ENCODE results near the gene LTBR.
A peak's percentile ranks its signal among the peaks of the same experiment; 100 is the strongest.

The LTBR gene

DNA sequence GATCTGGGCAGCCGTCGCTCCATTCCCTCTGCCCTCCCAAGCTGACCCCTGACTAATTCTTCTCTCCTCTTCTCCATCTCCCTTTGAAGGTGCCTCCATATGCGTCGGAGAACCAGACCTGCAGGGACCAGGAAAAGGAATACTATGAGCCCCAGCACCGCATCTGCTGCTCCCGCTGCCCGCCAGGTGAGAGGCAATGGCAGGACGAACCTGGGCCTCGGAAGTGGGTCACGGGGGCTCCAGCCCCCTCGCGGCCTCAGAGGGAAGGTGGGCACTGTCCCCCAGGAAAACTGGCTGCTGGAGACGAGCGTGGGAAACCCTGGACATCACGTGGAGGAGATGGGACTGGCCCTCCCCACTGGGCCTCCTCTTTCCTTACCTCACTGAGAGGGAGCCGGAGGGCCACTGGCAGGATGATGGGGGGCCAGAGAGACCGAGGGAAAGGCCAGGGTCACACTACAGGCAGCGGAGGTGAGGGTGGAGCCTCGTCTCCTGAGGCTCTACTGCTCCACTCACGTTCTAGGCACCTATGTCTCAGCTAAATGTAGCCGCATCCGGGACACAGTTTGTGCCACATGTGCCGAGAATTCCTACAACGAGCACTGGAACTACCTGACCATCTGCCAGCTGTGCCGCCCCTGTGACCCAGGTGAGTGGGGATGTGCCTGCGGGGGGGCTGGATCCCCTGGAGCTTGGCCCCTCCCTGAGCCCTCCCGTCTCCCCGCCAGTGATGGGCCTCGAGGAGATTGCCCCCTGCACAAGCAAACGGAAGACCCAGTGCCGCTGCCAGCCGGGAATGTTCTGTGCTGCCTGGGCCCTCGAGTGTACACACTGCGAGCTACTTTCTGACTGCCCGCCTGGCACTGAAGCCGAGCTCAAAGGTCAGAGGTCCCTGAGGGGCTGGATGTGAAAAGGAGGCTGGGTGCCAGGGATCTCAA lies 806 bp downstream of the LTBR start:
- no peak for DNase-seq (ENCODE audit: low read depth)

DNA sequence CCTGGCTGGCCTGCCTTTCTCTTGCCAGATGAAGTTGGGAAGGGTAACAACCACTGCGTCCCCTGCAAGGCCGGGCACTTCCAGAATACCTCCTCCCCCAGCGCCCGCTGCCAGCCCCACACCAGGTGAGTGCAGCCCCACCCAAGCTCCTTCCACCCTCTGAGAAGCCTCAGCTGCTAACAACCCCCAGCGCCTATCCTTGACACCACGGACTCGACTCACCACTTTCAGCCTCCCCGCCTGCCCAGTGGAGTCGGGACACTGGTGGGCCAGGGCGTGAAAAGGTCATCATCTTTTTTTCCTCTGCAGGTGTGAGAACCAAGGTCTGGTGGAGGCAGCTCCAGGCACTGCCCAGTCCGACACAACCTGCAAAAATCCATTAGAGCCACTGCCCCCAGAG lies 2.1 kb downstream of the LTBR start:
- DNase-seq (ENCODE audit: low read depth): no peak

DNA sequence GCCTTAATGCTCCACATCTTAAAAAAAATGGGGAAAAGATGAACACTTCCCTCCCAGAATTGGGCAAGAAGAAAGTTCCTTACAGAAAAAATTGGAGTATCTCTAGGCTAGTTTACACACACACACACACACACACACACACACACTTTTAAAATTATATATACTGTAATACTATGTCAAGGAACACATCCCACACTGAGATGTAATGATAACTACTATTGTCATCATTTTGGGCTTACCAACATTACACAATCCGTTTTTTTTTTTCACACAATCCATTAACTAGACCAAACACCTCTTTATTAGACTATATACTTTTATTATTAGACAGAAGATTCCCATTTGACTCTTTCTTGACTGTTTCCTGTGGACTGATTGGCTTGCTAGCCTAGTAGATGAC lies 2.5 kb downstream of the LTBR start:
- DNase-seq (ENCODE audit: low read depth): no peak

DNA sequence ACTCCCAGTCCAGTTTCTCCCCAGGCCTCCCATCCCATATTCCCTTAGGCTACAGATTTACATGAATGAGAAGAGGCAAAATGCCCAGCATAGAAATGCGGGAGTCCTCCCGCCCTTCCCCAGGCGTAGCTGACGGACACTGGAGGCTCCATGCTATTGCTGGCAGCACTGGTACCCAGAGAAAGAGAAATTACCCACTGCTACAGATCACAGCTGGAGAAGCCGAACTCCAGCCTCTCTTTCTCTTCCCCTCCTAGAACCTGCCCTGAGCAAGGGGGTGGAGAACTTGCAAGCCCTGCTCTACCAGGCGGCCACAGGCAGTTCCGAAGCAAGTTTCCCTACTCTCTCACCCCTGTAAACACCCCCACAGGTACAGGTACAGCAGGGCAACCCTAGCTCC lies 3.6 kb downstream of the LTBR start:
- DNase-seq (ENCODE audit: low read depth): no peak

DNA sequence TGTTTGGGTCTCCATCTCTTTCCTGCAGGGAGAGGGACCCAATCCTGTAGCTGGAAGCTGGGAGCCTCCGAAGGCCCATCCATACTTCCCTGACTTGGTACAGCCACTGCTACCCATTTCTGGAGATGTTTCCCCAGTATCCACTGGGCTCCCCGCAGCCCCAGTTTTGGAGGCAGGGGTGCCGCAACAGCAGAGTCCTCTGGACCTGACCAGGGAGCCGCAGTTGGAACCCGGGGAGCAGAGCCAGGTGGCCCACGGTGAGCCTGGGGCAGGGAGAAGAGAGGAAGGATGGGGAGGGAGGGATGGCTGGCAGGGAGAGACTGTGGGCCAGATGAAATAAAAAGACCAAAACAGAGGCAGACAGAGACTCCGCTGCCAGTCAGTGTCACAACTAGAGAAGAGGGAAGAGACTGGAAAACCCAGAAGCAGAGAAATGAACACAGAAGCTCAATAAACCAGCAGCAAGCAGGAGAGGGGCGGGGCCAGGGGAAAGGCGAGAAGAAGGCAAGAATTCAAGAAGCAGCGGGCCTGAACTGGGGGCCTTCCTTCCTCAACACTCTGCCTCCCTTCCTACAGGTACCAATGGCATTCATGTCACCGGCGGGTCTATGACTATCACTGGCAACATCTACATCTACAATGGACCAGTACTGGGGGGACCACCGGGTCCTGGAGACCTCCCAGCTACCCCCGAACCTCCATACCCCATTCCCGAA lies 6.3 kb downstream of the LTBR start:
- DNase-seq (ENCODE audit: low read depth): no peak

DNA sequence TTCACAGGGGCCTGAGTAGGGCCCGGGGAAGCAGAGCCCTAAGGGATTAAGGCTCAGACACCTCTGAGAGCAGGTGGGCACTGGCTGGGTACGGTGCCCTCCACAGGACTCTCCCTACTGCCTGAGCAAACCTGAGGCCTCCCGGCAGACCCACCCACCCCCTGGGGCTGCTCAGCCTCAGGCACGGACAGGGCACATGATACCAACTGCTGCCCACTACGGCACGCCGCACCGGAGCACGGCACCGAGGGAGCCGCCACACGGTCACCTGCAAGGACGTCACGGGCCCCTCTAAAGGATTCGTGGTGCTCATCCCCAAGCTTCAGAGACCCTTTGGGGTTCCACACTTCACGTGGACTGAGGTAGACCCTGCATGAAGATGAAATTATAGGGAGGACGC lies 7.1 kb downstream of the LTBR start:
- no peak for DNase-seq (ENCODE audit: low read depth)

DNA sequence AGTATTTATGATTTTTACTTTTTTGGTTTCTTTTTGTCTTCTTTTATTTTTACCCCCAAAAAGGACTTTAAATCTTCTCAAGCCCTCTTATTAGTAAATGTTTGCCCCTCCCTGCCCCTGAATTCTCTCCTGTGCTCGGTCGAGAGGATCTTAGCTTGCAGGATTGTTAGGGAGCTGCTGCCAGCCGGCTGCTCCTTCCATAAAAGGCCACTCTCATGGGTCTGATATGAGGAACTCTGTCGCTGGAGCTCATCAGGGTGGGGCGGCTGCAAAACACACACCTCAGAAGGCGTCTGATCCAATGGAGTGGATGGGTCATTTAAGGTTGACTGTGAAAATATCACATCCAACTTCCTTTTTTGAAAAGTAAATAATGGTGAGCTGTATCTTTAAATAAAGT lies 8.5 kb downstream of the LTBR start:
- no peak for DNase-seq (ENCODE audit: low read depth)

DNA sequence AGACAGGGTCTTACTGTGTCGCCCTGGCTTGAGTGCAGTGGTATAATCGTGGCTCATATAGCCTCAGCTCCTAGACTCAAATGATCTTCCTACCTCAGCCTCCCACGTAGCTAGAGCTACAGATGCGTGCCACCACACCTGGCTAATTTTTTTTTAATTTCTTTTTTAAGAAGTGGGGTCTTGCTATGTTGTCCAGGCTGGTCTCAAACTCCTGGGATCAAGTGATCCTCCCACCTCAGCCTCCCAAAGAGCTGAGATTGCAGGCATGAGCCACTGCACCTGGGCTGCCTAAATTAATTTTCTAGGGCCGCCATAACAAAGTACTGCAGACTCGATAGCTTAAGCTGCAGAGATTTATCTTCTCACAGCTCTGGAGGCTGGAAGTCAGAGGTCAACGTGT lies 9.1 kb downstream of the LTBR start:
- no peak for DNase-seq (ENCODE audit: low read depth)

DNA sequence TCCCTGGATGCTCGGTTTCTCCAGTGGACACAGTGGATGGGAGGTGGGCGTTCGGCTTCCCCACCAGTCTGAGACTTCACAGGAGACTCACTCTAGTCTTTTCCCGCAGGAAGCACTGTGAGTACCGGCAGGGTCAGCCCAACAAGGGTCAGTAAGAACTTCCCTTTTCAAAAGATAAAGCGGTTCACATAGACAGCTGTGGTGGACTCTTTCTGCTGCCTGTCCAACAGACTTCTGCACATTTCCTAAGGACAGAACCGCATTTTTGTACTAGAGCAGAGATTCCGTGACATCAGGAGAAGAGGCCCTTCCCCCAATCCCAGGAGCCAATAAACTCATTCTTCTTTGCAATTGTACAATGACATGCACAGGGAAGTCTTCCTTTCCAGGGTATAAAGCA lies 10.4 kb downstream of the LTBR start:
- no peak for DNase-seq (ENCODE audit: low read depth)

DNA sequence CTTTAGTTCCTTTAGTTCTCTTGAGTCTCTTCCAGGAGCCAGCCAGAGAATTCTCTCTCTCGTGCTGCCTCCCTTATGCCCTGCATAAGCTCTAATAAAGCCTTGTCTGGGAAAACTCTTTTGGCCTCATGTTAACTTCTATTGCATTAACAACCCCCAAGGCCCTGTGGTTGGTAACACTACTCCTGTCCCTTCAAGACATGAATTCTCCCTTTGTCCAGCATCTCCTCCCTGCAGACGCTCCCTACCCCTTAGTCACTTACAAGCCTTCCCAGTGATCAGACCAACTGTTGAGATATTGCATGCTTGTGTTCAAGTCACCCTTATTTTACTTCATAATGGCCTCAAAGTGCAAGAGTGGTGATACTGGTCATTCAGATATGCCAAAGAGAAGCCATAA lies 12.1 kb downstream of the LTBR start:
- no peak for DNase-seq (ENCODE audit: low read depth)

DNA sequence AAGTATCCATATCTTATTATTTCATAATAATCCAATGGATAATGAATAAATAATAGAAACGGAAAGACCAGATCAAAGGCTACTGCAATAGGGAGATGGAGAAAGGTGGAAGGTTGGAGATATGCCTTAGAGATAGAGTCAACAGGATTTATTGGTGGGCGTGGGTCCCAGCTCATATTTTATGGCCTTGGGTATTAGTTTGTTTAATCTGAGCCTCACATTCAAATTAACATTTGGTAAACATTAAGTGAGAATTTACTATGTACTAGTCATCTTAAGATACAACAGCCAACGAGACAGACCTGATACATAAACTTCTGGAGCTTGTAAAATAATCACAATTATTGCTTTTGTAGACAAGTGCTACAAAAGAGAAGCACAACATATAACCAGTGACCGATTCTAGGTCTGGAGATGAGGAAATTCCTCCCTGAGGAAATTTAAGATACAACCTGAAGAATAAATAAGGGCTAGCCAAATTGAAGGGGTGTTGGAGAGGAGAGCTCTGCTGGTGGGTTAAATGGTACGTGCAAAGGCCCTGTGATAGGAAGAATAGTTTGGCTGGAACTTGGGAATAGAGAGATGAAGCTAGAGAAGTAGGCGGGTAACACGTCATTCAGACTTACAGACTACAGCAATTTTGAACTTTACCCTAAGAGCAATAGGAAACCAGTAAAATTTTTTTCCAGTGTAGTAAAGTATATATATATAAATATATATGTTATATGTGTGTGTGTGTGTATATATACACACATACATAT lies 16.1 kb downstream of the LTBR start:
- DNase-seq (ENCODE audit: low read depth): no peak

DNA sequence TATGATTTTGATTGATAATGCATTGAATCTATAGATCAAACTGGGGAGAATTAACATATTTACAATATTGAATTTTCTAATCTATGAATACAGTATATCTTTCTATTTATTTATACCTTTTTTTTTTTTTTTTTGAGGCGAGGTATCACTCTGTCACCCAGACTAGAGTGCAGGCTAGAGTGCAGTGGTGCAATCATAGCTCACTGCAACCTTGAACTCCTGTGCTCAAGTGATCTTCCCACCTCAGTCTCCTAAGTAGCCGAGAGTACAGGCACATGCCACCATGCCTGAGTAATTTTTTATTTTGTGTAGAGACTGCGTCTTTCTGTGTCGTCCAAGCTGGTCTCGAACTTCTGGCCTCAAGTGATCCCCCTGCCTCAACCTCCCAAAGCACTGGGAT lies 20.4 kb downstream of the LTBR start:
- no peak for DNase-seq (ENCODE audit: low read depth)

DNA sequence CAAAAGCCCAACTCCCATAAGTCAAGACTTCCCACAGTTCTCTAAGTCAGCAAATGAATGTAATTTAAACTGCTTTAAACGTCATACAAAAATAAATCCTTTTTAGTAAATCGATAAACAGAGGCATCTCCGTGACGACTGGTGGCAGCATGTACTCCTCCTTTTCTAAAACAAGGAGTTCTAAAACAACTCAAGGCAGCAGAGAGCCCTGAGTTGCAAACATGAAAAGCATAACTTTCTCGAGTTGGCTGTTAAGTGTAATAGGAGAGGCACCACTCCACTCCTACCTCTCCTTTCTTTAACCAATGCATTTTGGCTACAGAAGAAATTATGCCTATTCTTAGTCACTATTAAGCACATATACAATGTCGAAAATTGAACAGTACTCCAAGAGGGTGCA lies 22.0 kb downstream of the LTBR start:
- no peak for DNase-seq (ENCODE audit: low read depth)

DNA sequence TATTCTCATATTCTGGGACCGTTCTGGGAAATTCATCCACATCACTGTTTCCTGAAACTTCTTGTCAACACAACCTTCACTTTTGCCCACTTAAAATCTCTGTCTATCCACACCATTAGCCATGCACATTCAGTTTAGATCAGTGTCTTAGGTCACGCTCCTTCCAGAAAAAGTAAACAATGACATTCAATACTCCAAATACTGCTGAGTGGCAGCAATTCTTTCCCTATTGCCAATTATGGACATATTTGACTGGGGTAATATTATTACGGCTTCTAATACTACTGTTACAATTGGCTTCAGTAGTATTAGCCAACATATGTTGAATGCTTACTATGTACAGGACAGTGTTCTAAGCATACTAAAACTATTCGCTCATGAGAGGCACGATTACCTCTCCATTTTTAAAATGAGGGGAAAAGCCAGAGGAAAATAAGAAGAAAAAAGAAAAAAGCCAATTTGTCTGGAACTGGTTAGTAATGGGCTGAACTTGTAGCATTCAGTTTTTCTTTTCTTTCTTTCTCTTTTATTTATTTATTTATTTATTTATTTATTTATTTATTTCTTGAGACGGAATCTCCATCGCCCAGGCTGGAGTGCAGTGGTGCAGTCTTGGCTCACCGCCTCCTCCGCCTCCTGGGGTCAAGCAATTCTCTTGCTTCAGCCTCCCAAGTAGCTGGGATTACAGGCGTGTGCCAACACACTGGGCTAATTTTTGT lies 23.4 kb downstream of the LTBR start:
- no peak for DNase-seq (ENCODE audit: low read depth)

DNA sequence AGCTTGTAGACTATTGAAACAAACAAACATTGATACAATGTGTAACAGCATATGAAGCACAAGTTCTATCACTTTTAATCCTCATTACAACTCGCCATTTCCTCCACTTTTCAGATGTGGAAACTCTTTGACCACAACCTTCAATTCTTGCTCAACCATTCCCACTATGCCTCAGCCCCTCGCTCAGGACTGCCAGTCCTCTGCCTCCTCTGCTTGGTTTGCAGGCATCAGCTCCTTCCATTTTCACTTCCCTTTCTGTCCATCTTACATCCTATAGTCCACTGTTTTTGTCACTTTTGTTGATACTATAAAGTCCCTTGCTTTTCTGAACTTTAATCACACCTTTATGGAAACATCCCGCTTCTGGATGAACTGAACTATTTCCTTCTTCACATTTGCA lies 32.6 kb downstream of the LTBR start:
- no peak for DNase-seq (ENCODE audit: low read depth)

DNA sequence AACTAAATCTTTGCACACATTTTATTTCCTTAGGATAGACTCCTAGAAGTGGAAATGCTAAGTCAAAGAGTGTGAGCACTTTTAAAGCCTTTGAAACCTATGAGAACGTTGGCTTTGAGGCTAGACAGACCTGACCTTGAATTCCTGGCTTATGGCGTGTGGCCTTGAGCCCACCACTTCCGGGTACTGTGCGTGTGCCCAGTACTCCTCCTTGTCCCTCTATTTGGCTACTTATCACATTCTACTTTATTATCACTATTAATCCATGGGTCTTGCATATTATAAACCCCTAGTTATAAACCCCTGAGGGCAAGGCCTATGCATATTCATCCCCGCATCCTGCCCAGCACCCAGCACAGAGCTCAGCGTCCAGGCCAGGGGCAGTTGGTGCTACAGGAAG lies 34.8 kb downstream of the LTBR start:
- no peak for DNase-seq (ENCODE audit: low read depth)

DNA sequence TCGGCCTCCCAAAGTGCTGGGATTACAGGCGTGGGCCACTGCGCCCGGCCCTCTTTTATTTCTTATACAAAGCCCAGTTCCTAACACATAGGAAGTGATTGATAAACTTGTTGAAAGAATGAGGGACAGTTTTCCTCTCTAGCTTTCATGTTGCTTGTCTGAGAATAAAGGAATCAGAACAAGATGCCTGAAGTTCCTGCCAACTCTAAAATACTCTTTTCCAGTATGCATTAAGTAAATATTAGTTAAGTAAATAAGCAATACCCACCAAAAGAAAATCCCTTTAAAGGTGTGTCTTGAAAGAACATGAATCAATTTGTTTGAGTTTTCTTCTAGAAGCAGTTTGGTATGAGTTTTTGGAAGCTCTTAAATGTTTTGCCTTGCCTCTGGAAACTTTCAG lies 36.4 kb downstream of the LTBR start:
- DNase-seq (ENCODE audit: low read depth): no peak

DNA sequence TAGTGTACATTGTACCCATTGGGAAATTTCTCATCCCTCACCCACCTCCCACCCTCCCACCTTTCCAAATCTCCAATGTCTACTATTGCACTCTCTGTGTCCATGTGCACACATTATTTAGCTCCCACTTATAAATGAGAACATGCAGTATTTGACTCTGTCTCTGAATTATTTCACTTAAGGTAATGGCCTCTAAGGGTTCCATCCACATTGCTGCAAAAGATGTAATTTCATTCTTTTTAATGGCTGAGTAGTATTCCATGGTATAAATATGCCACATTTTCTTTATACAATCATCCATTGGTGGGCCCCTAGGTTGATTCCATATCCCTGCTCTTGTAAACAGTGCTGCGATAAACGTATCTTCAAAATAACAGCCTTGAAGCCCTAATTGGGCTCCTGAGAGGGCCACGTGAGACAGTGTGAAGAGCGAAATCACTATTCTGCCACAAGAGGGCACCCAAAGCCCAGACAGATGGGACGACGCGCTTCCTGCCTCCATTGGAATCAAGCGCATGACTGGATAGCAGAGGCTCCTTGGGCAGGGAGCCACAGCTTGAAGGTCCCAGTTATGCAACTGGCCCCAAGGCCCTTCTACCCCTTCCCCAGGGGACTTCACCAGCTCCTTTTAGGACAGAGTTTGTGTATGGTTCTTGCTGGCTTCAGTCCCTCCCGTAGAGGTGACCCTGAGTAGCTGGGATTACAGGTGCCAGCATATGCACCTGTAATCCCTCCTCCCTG lies 39.5 kb downstream of the LTBR start:
- DNase-seq (ENCODE audit: low read depth): peak; percentile 72

DNA sequence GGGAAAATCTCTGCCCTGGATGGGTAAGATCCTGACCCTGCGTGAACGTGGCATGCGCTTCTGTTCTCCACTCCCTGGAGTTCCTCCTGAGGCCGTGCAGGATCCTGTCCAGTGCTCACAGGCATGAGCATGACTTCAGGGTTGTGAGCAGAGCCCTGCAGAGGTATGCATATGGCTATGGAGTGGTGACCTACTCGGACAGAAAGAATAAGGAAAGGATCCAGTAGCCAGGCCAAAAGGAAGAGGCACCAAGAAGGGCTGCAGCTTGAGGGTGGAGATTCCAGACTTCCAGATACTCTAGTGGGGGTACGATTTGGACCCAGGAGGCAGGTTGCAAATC lies 40.0 kb downstream of the LTBR start:
- no peak for DNase-seq (ENCODE audit: low read depth)

DNA sequence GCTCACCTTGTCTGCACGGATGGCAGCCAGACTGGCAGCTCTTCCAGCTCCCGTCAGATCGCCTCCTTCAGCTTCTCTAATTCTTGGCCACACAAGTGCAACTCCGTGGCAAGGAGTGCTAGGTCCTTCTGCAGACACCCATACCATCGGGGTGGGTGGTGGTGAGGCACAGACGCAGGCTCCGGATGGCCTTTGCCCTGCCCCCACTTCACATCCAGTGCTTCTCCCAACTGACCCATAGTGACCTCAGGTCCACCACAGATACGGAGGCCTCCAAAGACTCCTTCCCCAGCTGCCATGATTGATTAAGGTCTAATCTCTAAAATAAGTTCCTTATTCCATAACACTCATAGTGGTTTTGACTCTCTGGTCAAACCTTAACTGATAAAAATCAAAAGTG lies 40.9 kb downstream of the LTBR start:
- DNase-seq (ENCODE audit: low read depth): no peak

All from activated T-cell treated with anti-CD3 and anti-CD28 coated beads for 24 hours (primary cell).